Left lobe of liver (tissue), 2 donors: ENCODE data around the gene PHF12. TPM values are rescaled to one million over a fixed set of nuclear protein-coding genes. Genes with fewer than 3 reads are reported as not detected.

Source experiments
- ATAC-seq: fragments of 200-7000 bp; cut with Tn5 transposase; one replicate; pipeline ENCODE4 v1.9.1; 2020; ENCODE audit warnings: mild to moderate bottlenecking, moderate library complexity
- DNase-seq: peaks from one replicate; pipeline ENCODE4 v3.0.0-alpha.2; 2020; ENCODE audit warnings: low spot score
- total RNA-seq: library from RNA; stranded (reverse); gene quantifications from one replicate; pipeline ENCODE4 v1.2.1, GENCODE V29; 2021
- donor health status: DM: no; HTN: no; CAD: no; lungs with moderate emphysema.
- donor health status: DM: no; HTN: yes; CAD: no.

Gene PHF12
- total RNA-seq, 1 donor from 2014 or later = 15.2 TPM

- ATAC-seq (peak; percentile 33), DNase-seq (no peak)
Observed at GRCh38 chr17:28864991-28865849, 86.1 kb downstream of the PHF12 start.

- DNase-seq (no peak), ATAC-seq (no peak)
Observed at GRCh38 chr17:28863953-28864352, 87.4 kb downstream of the PHF12 start.

GRCh38 chr17:28862561-28862960 is 88.8 kb downstream of the PHF12 start:
- ATAC-seq (no peak), DNase-seq (no peak)

GRCh38 chr17:28861393-28862203 is 89.7 kb downstream of the PHF12 start:
- DNase-seq = no peak
- peak; percentile 29 for ATAC-seq

- DNase-seq (no peak), ATAC-seq (no peak)
Observed at GRCh38 chr17:28860363-28860808, 90.9 kb downstream of the PHF12 start.

GRCh38 chr17:28858801-28859355 is 92.4 kb downstream of the PHF12 start:
- ATAC-seq = no peak
- no peak for DNase-seq

GRCh38 chr17:28857905-28858800 is 93.2 kb downstream of the PHF12 start:
- no peak for ATAC-seq
- DNase-seq = no peak

GRCh38 chr17:28856028-28856574 is 95.2 kb downstream of the PHF12 start:
- no peak for ATAC-seq
- DNase-seq = no peak

GRCh38 chr17:28855336-28855679 is 96.0 kb downstream of the PHF12 start:
- DNase-seq (no peak), ATAC-seq (no peak)

Other genes starting within 250 kb of the PHF12 start
- 0.73 TPM for gene PROCA1, start 239.6 kb downstream of the PHF12 start, total RNA-seq
- gene RAB34, start 233.7 kb downstream of the PHF12 start, total RNA-seq = 4.9 TPM
- gene RPL23A, start 231.5 kb downstream of the PHF12 start, total RNA-seq = 346 TPM
- gene TLCD1, start 225.3 kb downstream of the PHF12 start, total RNA-seq = 4.8 TPM
- gene NEK8, start 222.7 kb downstream of the PHF12 start, total RNA-seq = 3.2 TPM
- 49.0 TPM for gene TRAF4, start 207.5 kb downstream of the PHF12 start, total RNA-seq
- 6.6 TPM for gene FAM222B, start 108.7 kb downstream of the PHF12 start, total RNA-seq
- 25.3 TPM for gene ERAL1, start 96.5 kb downstream of the PHF12 start, total RNA-seq
- 70.6 TPM for gene FLOT2, start 53.8 kb downstream of the PHF12 start, total RNA-seq
- 5.5 TPM for gene DHRS13, start 48.4 kb downstream of the PHF12 start, total RNA-seq
- not detected for gene SEZ6, start 54.5 kb upstream of the PHF12 start, total RNA-seq
- 324 TPM for gene PIPOX, start 91.6 kb upstream of the PHF12 start, total RNA-seq
- gene MYO18A, start 228.9 kb upstream of the PHF12 start, total RNA-seq = 109 TPM